UCSD-AML1 (cell line): ENCODE measurements around the gene SECISBP2.

Experiments
- DNase-seq: peaks from one replicate; lab custom pipeline; 2025; ENCODE audit not compliant: unreplicated experiment; lab: John Stamatoyannopoulos, UW

The SECISBP2 gene

GRCh38 chr9:89346696-89347095 lies 28.4 kb downstream of the SECISBP2 start:
- no peak for DNase-seq

- no peak for DNase-seq
Observed at GRCh38 chr9:89347651-89348050, 29.4 kb downstream of the SECISBP2 start.

- DNase-seq, result no peak
Observed at GRCh38 chr9:89349607-89350006, 31.3 kb downstream of the SECISBP2 start.

- DNase-seq, result no peak
Observed at GRCh38 chr9:89350988-89351557, 32.8 kb downstream of the SECISBP2 start.

GRCh38 chr9:89351584-89352300 lies 33.4 kb downstream of the SECISBP2 start:
- no peak for DNase-seq

- no peak for DNase-seq
Observed at GRCh38 chr9:89352451-89352850, 34.2 kb downstream of the SECISBP2 start.

GRCh38 chr9:89352874-89353649 lies 34.8 kb downstream of the SECISBP2 start:
- no peak for DNase-seq

GRCh38 chr9:89353989-89354388 lies 35.7 kb downstream of the SECISBP2 start:
- DNase-seq, result no peak

GRCh38 chr9:89354471-89354870 lies 36.2 kb downstream of the SECISBP2 start:
- no peak for DNase-seq

- no peak for DNase-seq
Observed at GRCh38 chr9:89356782-89357181, 38.5 kb downstream of the SECISBP2 start.

GRCh38 chr9:89357331-89358197 lies 39.3 kb downstream of the SECISBP2 start:
- no peak for DNase-seq

- DNase-seq, result no peak
Observed at GRCh38 chr9:89358376-89358916, 40.1 kb downstream of the SECISBP2 start.

- peak; percentile 50 for DNase-seq
Observed at GRCh38 chr9:89358985-89359384, 40.7 kb downstream of the SECISBP2 start.

- DNase-seq, result peak; percentile 49
Observed at GRCh38 chr9:89359751-89360261, 41.5 kb downstream of the SECISBP2 start.

GRCh38 chr9:89360465-89360864 lies 42.2 kb downstream of the SECISBP2 start:
- no peak for DNase-seq

- no peak for DNase-seq
Observed at GRCh38 chr9:89361031-89361430, 42.7 kb downstream of the SECISBP2 start.

GRCh38 chr9:89361816-89362646 lies 43.7 kb downstream of the SECISBP2 start:
- no peak for DNase-seq

GRCh38 chr9:89362647-89363310 lies 44.5 kb downstream of the SECISBP2 start:
- no peak for DNase-seq

GRCh38 chr9:89363311-89363670 lies 45.0 kb downstream of the SECISBP2 start:
- DNase-seq, result no peak
